ENCODE data around the gene SLC25A43.
"Not testable (repeated sequence)": the region's sequence is repeated elsewhere in the genome, so short reads cannot be mapped to it uniquely, and the experiment has no call there.

Gene SLC25A43

GRCh38 chrX:119421016-119421705 lies 22.0 kb downstream of the SLC25A43 start:
- H3K27ac Mint-ChIP-seq = no peak overlapping the region
- no peaks in the 10 kb centered on the region for H3K27me3 Mint-ChIP-seq
- DNase-seq (no peak), ATAC-seq (no peak)
- peaks cover 4% of the 10 kb centered on the region for H3K4me1 Mint-ChIP-seq
- H3K4me3 Mint-ChIP-seq = no peak overlapping the region
- no peaks in the 10 kb centered on the region for H3K9me3 Mint-ChIP-seq
- peaks cover 2% of the 10 kb centered on the region for H3K36me3 Mint-ChIP-seq (ENCODE audit: low read depth)

- Mint-ChIP-seq H3K36me3 (ENCODE audit: low read depth) (peaks cover 5% of the 10 kb centered on the region), H3K9me3 (no peaks in the 10 kb centered on the region), H3K27ac (no peak overlapping the region), H3K27me3 (no peaks in the 10 kb centered on the region), H3K4me1 (peaks cover 17% of the 10 kb centered on the region), H3K4me3 (no peak overlapping the region)
- ATAC-seq (no peak), DNase-seq (no peak)
Observed at GRCh38 chrX:119423631-119424030, 24.5 kb downstream of the SLC25A43 start.

DNA sequence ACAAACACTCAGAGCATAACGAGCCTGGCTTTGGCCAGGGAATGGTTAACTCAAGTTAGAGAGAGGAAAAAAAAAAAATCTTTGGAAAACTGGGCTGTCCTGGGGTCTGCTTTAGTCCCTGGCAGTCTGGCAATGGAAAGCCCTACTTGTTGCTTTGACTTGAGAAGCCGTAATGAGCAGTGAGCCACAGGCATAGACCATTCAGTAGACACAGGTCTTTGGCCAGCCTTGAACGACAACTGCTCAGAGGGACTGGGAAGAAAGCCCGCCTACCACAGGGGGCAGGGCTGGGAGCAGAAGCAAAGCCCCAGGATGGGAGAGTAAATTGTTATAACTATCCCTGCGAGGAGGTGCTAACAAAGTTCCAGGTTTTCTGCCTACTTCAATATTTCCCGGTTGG lies 25.9 kb downstream of the SLC25A43 start:
- H3K36me3 Mint-ChIP-seq (ENCODE audit: low read depth) = peaks cover 5% of the 10 kb centered on the region
- H3K9me3 Mint-ChIP-seq = no peaks in the 10 kb centered on the region
- H3K27me3 Mint-ChIP-seq = no peaks in the 10 kb centered on the region
- no peak overlapping the region for H3K27ac Mint-ChIP-seq
- DNase-seq = no peak
- peaks cover 17% of the 10 kb centered on the region for H3K4me1 Mint-ChIP-seq
- H3K4me3 Mint-ChIP-seq = no peak overlapping the region
- ATAC-seq = no peak

GRCh38 chrX:119427024-119427794 lies 28.1 kb downstream of the SLC25A43 start:
- Mint-ChIP-seq H3K4me1 (peaks cover 17% of the 10 kb centered on the region), H3K27ac (no peak overlapping the region), H3K27me3 (no peaks in the 10 kb centered on the region), H3K9me3 (no peaks in the 10 kb centered on the region), H3K36me3 (ENCODE audit: low read depth) (peaks cover 5% of the 10 kb centered on the region), H3K4me3 (no peak overlapping the region)
- peak; percentile 1 for DNase-seq
- peak; percentile 10 for ATAC-seq

- no peak for ATAC-seq
- Mint-ChIP-seq H3K4me3 (no peak overlapping the region), H3K36me3 (ENCODE audit: low read depth) (peaks cover 5% of the 10 kb centered on the region), H3K27ac (no peak overlapping the region), H3K4me1 (peaks cover 17% of the 10 kb centered on the region), H3K27me3 (no peaks in the 10 kb centered on the region), H3K9me3 (no peaks in the 10 kb centered on the region)
- no peak for DNase-seq
Observed at GRCh38 chrX:119427795-119428185, 28.7 kb downstream of the SLC25A43 start.

GRCh38 chrX:119429471-119429870 lies 30.3 kb downstream of the SLC25A43 start:
- peaks cover 13% of the 10 kb centered on the region for H3K36me3 Mint-ChIP-seq (ENCODE audit: low read depth)
- H3K9me3 Mint-ChIP-seq = peaks cover 7% of the 10 kb centered on the region
- H3K4me3 Mint-ChIP-seq = no peak overlapping the region
- H3K27ac Mint-ChIP-seq = no peak overlapping the region
- H3K27me3 Mint-ChIP-seq = no peaks in the 10 kb centered on the region
- H3K4me1 Mint-ChIP-seq = peaks cover 17% of the 10 kb centered on the region
- ATAC-seq (no peak), DNase-seq (no peak)

GRCh38 chrX:119441295-119441694 lies 42.2 kb downstream of the SLC25A43 start:
- not testable (repeated sequence) for H3K27ac Mint-ChIP-seq; H3K4me3 Mint-ChIP-seq; H3K27me3 Mint-ChIP-seq; H3K9me3 Mint-ChIP-seq; H3K36me3 Mint-ChIP-seq (ENCODE audit: low read depth); H3K4me1 Mint-ChIP-seq; ATAC-seq; DNase-seq

GRCh38 chrX:119442286-119442685 lies 43.1 kb downstream of the SLC25A43 start:
- DNase-seq (no peak), ATAC-seq (no peak)
- Mint-ChIP-seq H3K4me1 (no peaks in the 10 kb centered on the region), H3K27me3 (no peaks in the 10 kb centered on the region), H3K27ac (no peak overlapping the region), H3K36me3 (ENCODE audit: low read depth) (no peaks in the 10 kb centered on the region), H3K4me3 (no peak overlapping the region), H3K9me3 (no peaks in the 10 kb centered on the region)

DNA sequence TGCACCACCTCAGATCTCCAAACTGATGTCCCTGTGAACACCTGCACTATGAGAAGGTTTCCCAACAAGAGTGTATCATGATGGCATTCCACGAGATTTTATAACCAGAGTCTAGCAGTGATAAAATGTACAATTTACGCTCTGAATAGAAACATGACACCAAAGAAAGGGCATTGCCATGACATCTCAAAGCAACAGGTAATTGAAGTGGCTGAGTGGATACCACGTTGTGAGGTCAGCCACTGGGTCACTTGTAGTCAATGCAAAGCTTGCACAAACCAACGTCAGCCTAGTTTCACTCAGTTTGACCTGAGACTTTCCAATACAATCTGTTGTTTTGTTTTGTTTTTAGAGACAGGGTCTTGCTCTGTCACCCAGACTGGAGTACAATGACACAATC lies 54.1 kb downstream of the SLC25A43 start:
- Mint-ChIP-seq H3K27me3 (no peaks in the 10 kb centered on the region), H3K4me3 (no peak overlapping the region)

DNA sequence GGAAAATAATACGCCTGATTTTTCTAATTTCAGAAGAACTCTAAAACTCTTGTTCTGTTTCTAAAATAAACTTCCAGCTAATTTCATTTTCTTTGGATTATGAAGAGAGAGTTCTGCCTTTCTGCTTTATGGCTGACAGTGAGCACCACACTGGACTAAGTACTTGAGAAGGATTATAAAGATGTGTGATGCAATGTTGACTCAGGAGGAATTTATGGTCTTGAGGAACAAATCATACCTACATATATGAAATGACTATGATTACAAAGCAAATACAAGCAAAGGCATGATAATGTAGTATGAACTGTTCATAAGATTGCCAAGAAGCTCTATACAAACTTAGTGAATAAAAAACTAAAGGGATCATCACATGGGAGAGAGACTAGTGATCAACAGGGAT lies 56.1 kb downstream of the SLC25A43 start:
- ATAC-seq (no peak), DNase-seq (no peak)
- H3K36me3 Mint-ChIP-seq (ENCODE audit: low read depth) = no peaks in the 10 kb centered on the region
- H3K9me3 Mint-ChIP-seq = no peaks in the 10 kb centered on the region
- H3K27ac Mint-ChIP-seq = no peak overlapping the region
- H3K4me1 Mint-ChIP-seq = no peaks in the 10 kb centered on the region
- H3K4me3 Mint-ChIP-seq = no peak overlapping the region
- H3K27me3 Mint-ChIP-seq = no peaks in the 10 kb centered on the region

More for the DNA sequence above, 54.1 kb downstream of the SLC25A43 start:
- no peaks in the 10 kb centered on the region for H3K4me1 Mint-ChIP-seq
- DNase-seq (no peak), ATAC-seq (no peak)
- no peak overlapping the region for H3K27ac Mint-ChIP-seq
- no peaks in the 10 kb centered on the region for H3K36me3 Mint-ChIP-seq (ENCODE audit: low read depth)
- H3K9me3 Mint-ChIP-seq = no peaks in the 10 kb centered on the region

GRCh38 chrX:119459181-119459580 lies 60.0 kb downstream of the SLC25A43 start:
- Mint-ChIP-seq H3K36me3 (ENCODE audit: low read depth) (no peaks in the 10 kb centered on the region), H3K9me3 (no peaks in the 10 kb centered on the region), H3K27me3 (no peaks in the 10 kb centered on the region), H3K4me1 (no peaks in the 10 kb centered on the region), H3K27ac (no peak overlapping the region), H3K4me3 (no peak overlapping the region)
- DNase-seq (no peak), ATAC-seq (no peak)

GRCh38 chrX:119465555-119465954 lies 66.4 kb downstream of the SLC25A43 start:
- H3K4me1 Mint-ChIP-seq = peaks cover 14% of the 10 kb centered on the region
- no peak overlapping the region for H3K4me3 Mint-ChIP-seq
- H3K36me3 Mint-ChIP-seq (ENCODE audit: low read depth) = peaks cover 15% of the 10 kb centered on the region
- no peak overlapping the region for H3K27ac Mint-ChIP-seq
- H3K27me3 Mint-ChIP-seq = no peaks in the 10 kb centered on the region
- DNase-seq (no peak), ATAC-seq (no peak)
- H3K9me3 Mint-ChIP-seq = no peaks in the 10 kb centered on the region

DNA sequence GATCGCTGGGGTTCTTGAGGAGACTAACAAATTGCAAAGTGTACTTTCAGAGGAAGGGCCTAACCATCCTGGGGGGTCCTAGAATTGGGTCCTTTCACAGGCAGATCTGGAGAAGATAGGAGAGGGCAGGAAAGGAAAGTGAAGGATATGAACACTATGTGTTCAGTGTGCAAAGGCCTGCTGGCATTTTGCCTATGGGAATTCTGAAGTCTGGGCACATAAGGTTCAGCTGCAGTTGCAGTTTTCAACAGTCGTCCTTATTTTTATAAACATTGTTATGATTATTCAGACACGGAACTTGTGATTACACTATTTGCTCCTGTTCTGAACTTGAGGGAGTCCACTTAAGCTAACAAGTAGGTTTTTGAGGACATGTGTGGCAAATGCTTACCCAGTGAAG lies 67.8 kb downstream of the SLC25A43 start:
- Mint-ChIP-seq H3K9me3 (no peaks in the 10 kb centered on the region), H3K27ac (no peak overlapping the region), H3K36me3 (ENCODE audit: low read depth) (peaks cover 24% of the 10 kb centered on the region), H3K27me3 (no peaks in the 10 kb centered on the region), H3K4me1 (peaks cover 14% of the 10 kb centered on the region), H3K4me3 (no peak overlapping the region)
- ATAC-seq (no peak), DNase-seq (no peak)

- Mint-ChIP-seq H3K4me3 (peak overlapping the region; percentile 85), H3K9me3 (no peaks in the 10 kb centered on the region), H3K27me3 (no peaks in the 10 kb centered on the region), H3K36me3 (ENCODE audit: low read depth) (peaks cover 24% of the 10 kb centered on the region), H3K4me1 (peaks cover 14% of the 10 kb centered on the region), H3K27ac (no peak overlapping the region)
- ATAC-seq (no peak), DNase-seq (no peak)
Observed at GRCh38 chrX:119467433-119467832, 68.3 kb downstream of the SLC25A43 start.

GRCh38 chrX:119467842-119468550 lies 68.9 kb downstream of the SLC25A43 start, which contains the start of gene SLC25A5:
SLC25A5 (plus strand) TSS chrX:119468444; CDS start chrX:119468516, 72 bp downstream.
- Mint-ChIP-seq H3K4me1 (peaks cover 14% of the 10 kb centered on the region), H3K27me3 (no peaks in the 10 kb centered on the region), H3K9me3 (no peaks in the 10 kb centered on the region), H3K27ac (peak within 1 kb of the TSS; percentile 93), H3K4me3 (peak within 1 kb of the TSS; percentile 85), H3K36me3 (ENCODE audit: low read depth) (peaks cover 24% of the 10 kb centered on the region)
- peak; percentile 81 for DNase-seq
- peak; percentile 95 for ATAC-seq

All from activated naive CD8-positive, alpha-beta T cell treated with anti-CD3 and anti-CD28 coated beads, Interleukin-2, amount 50 U/mL, for 24 hours (primary cell).